Spleen (tissue), 11 donors: ENCODE measurements around the gene ARID1A. TPM values are rescaled to one million over a fixed set of nuclear protein-coding genes. Genes with fewer than 3 reads are reported as not detected.

Experiments used
- DNase-seq: peaks from one replicate; pipeline ENCODE4 v3.0.0-alpha.2; 2020
- H3K27ac ChIP-seq, 8 donors: fragments of 200-600 bp; sonication (generic) in 7 of 8; 1 replicate in 4 of 8; 2 replicates in 4 of 8; pipeline versions ENCODE4 v1.5.0 to v1.8.0; 2016 to 2021; ENCODE audit warnings: inconsistent platforms in 4 of 8, mild to moderate bottlenecking in 4 of 8, moderate library complexity in 1 of 8
- H3K27me3 ChIP-seq, 7 donors: fragments of 200-600 bp; sonication (generic) in 6 of 7; replicated peaks in 1 of 7; 1 replicate in 4 of 7; 2 replicates in 3 of 7; pipeline versions ENCODE4 v1.5.0 to v1.8.0; 2016 to 2021; ENCODE audit warnings: inconsistent platforms in 3 of 7, mild to moderate bottlenecking in 1 of 7
- H3K36me3 ChIP-seq, 6 donors: fragments of 200-600 bp; sonication (generic) in 5 of 6; 1 replicate in 4 of 6; 2 replicates in 2 of 6; pipeline versions ENCODE4 v1.5.0 to v1.8.0; 2016 to 2021; ENCODE audit warnings: inconsistent platforms in 2 of 6
- H3K4me1 ChIP-seq, 6 donors: fragments of 200-600 bp; sonication (generic) in 5 of 6; 1 replicate in 3 of 6; 2 replicates in 3 of 6; pipeline versions ENCODE4 v1.5.0 to v1.8.0; 2016 to 2021; ENCODE audit warnings: inconsistent platforms in 3 of 6
- H3K4me3 ChIP-seq, 8 donors: fragments of 200-600 bp; sonication (generic) in 7 of 8; 1 replicate in 4 of 8; 2 replicates in 4 of 8; pipeline versions ENCODE4 v1.5.0 to v1.8.0; 2016 to 2021; ENCODE audit warnings: inconsistent platforms in 4 of 8, mild to moderate bottlenecking in 4 of 8, moderate library complexity in 2 of 8
- H3K9me3 ChIP-seq, 8 donors: fragments of 200-600 bp; sonication (generic) in 7 of 8; 1 replicate in 4 of 8; 2 replicates in 4 of 8; pipeline versions ENCODE4 v1.5.0 to v1.8.0; 2016 to 2021; ENCODE audit warnings: inconsistent platforms in 4 of 8
- CTCF ChIP-seq, 11 experiments: fragments of 200-600 bp in 7 of 11; fragments of 450-650 bp in 4 of 11; sonication (generic) in 4 of 11; IDR thresholded peaks in 8 of 11; conservative IDR thresholded peaks in 3 of 11; 1 replicate in 7 of 11; 2 replicates in 4 of 11; pipeline versions ENCODE4 v1.4.0 to v1.8.0; 2016 to 2021; ENCODE audit warnings: antibody characterized with exemption in 11 of 11, inconsistent platforms in 4 of 11, mild to moderate bottlenecking in 1 of 11
- POLR2A ChIP-seq, 3 donors: fragments of 450-650 bp; IDR thresholded peaks; one replicate each; pipeline ENCODE4 v1.5.1; 2017; ENCODE audit warnings: antibody characterized with exemption in 3 of 3, mild to moderate bottlenecking in 1 of 3
- POLR2AphosphoS5 ChIP-seq, 3 donors: sonication (generic); formaldehyde crosslinking; IDR thresholded peaks; one replicate each; pipeline ENCODE4 v1.5.1; 2017; ENCODE audit warnings: antibody characterized with exemption in 3 of 3
- WGBS, 5 donors: extraction: QIAGEN DNeasy Blood & Tissue Kit in 3 of 5; methylation state at CpG; one replicate each; pipeline versions ENCODE4 v1.1.5 to v1.1.7; 2013 to 2018; 5-methylcytosine and 5-hydroxymethylcytosine counted together
- intact Hi-C: fragments of 100-400 bp; cut with DNase I; formaldehyde crosslinking; loops from one replicate; pipeline ENCODE4 v1.15.0; 2023; ENCODE audit warnings: low total_unique reads
- polyA plus RNA-seq, 3 donors: library from polyadenylated mRNA; stranded (reverse); fragments of 200-250 nt; gene quantifications; one replicate each; pipeline ENCODE4 v1.2.1, GENCODE V29; 2013
- total RNA-seq, 7 donors: library from RNA; depleted of rRNA in 3 of 7; stranded (reverse); fragments of >200 nt in 3 of 7; fragmentation: NEBNext Ultra II Directional in 4 of 7; extraction: Animal tissue kit (Norgen Biotek cat#: 25700) in 4 of 7; gene quantifications; one replicate each; pipeline versions ENCODE4 v1.1.0 to v1.2.1, GENCODE V29; 2016 to 2021
- donor health status: healthy with polysubstance abuse.
- donor health status: DM: no; HTN: no; CAD: no; lungs with moderate emphysema.
- donor health status: DM: no; HTN: no; CAD: no.
- donor health status: Bipolar disorder and iron deficiency.
- donor health status: healthy.
- donor health status: DM: no; HTN: no; CAD: no.
- donor health status: DM: yes; HTN: yes; CAD: no.

Gene ARID1A
- total and polyA plus RNA-seq, 10 donors = 9.8 to 121 (median 91.8) TPM

- no peak for DNase-seq
- H3K9me3 ChIP-seq = no peaks in the 10 kb centered on the region
- peaks cover 2 to 76% (median 67%) of the 10 kb centered on the region in 6 donors for H3K36me3 ChIP-seq
- peak overlapping the region in 1 of 8 donors; percentile 63 for H3K27ac ChIP-seq
- H3K4me3 ChIP-seq = no peak overlapping the region
- peaks cover 26 to 95% (median 57%) of the 10 kb centered on the region in 6 donors for H3K4me1 ChIP-seq
- TF ChIP-seq CTCF (IDR thresholded peaks at IDR 0.05 in 8 of 11, conservative IDR thresholded peaks at IDR 0.05 in 3 of 11) (no peak), POLR2AphosphoS5 (IDR thresholded peaks at IDR 0.05) (peak in 1 of 3 donors; percentile 40)
- no peaks in the 10 kb centered on the region for H3K27me3 ChIP-seq
- 90 to 93% (median 93%) methylated on average over 11 of the region's 11 CpGs for WGBS, 5 donors
- intact Hi-C loops = no loop called here
These were observed 35.6 kb downstream of the ARID1A start for GRCh38 chr1:26731233-26731902.

- no peak overlapping the region for H3K4me3 ChIP-seq
- peaks cover 2 to 96% (median 86%) of the 10 kb centered on the region in 6 donors for H3K36me3 ChIP-seq
- no peak for TF ChIP-seq CTCF (IDR thresholded peaks at IDR 0.05 in 8 of 11, conservative IDR thresholded peaks at IDR 0.05 in 3 of 11)
- no peak for TF ChIP-seq POLR2A (IDR thresholded peaks at IDR 0.05)
- no peak for TF ChIP-seq POLR2AphosphoS5 (IDR thresholded peaks at IDR 0.05)
- peak overlapping the region in 4 of 8 donors; percentile 22 to 63 (median 40) for H3K27ac ChIP-seq
- 88 to 100% (median 90%) methylated on average over 2 of the region's 2 CpGs for WGBS, 5 donors
- peaks cover 6 to 91% (median 43%) of the 10 kb centered on the region in 6 donors for H3K4me1 ChIP-seq
- H3K9me3 ChIP-seq = no peaks in the 10 kb centered on the region
- DNase-seq = no peak
- intact Hi-C loops = no loop called here
- H3K27me3 ChIP-seq = no peaks in the 10 kb centered on the region
These were observed 37.6 kb downstream of the ARID1A start for GRCh38 chr1:26733392-26733791.

GRCh38 chr1:26733982-26734381 is 38.2 kb downstream of the ARID1A start:
- intact Hi-C loops = no loop called here
- TF ChIP-seq POLR2A (IDR thresholded peaks at IDR 0.05) = no peak
- TF ChIP-seq CTCF (IDR thresholded peaks at IDR 0.05 in 8 of 11, conservative IDR thresholded peaks at IDR 0.05 in 3 of 11) = no peak
- peak in 1 of 3 donors; percentile 4 for TF ChIP-seq POLR2AphosphoS5 (IDR thresholded peaks at IDR 0.05)
- Histone ChIP-seq H3K27me3 (no peaks in the 10 kb centered on the region), H3K9me3 (no peaks in the 10 kb centered on the region), H3K4me3 (no peak overlapping the region), H3K27ac (peak overlapping the region in 4 of 8 donors; percentile 22 to 63 (median 40)), H3K4me1 (peaks cover 10 to 91% (median 43%) of the 10 kb centered on the region in 6 donors), H3K36me3 (peaks cover 2 to 100% (median 90%) of the 10 kb centered on the region in 6 donors)
- WGBS, 5 donors = 15 to 42% (median 25%) methylated on average over 2 of the region's 2 CpGs
- no peak for DNase-seq

GRCh38 chr1:26734501-26735058 is 38.8 kb downstream of the ARID1A start:
- Histone ChIP-seq H3K4me3 (no peak overlapping the region), H3K27me3 (no peaks in the 10 kb centered on the region), H3K36me3 (peaks cover 2 to 100% (median 87%) of the 10 kb centered on the region in 6 donors), H3K27ac (peak overlapping the region in 4 of 8 donors; percentile 22 to 63 (median 40)), H3K9me3 (no peaks in the 10 kb centered on the region), H3K4me1 (peaks cover 16 to 91% (median 45%) of the 10 kb centered on the region in 6 donors)
- WGBS, 5 donors = 68 to 80% (median 76%) methylated on average over 4 of the region's 4 CpGs
- intact Hi-C loops = no loop called here
- TF ChIP-seq POLR2AphosphoS5 (IDR thresholded peaks at IDR 0.05) (no peak), CTCF (IDR thresholded peaks at IDR 0.05 in 8 of 11, conservative IDR thresholded peaks at IDR 0.05 in 3 of 11) (no peak), POLR2A (IDR thresholded peaks at IDR 0.05) (no peak)
- no peak for DNase-seq
